SK-N-SH (cell line): ENCODE results near the gene LRP10. TPM values are rescaled to one million over a fixed set of nuclear protein-coding genes. Genes with fewer than 3 reads are reported as not detected.

Experiments
- CTCF ChIA-PET: fragments of 300-600, 350-600 bp; formaldehyde crosslinking; extraction: SDS; loops from one replicate; lab custom pipeline; 2021; lab: Yijun Ruan, JAX
- POLR2A ChIA-PET: fragments of 350-600 bp; sonication (Branson Sonifier 250); formaldehyde crosslinking; extraction: SDS; loops from one replicate; lab custom pipeline; 2020; ENCODE audit warnings: antibody characterized with exemption, inconsistent platforms; lab: Yijun Ruan, JAX
- DNase-seq: peaks from one replicate; pipeline ENCODE4 v3.0.0; 2012
- H2AFZ ChIP-seq: fragments of 200-600 bp; sonication (generic); 2 replicates; pipeline ENCODE4 v1.8.1; 2016; ENCODE audit warnings: antibody characterized with exemption, mild to moderate bottlenecking, low read depth
- H3F3A ChIP-seq: fragments of 200-600 bp; sonication (generic); replicated peaks from 2 replicates; pipeline ENCODE3; 2016; ENCODE audit warnings: antibody characterized with exemption, mild to moderate bottlenecking; ENCODE audit not compliant: insufficient read depth
- H3K27ac ChIP-seq, 2 experiments: fragments of 200-500 bp in 1 of 2; fragments of 200-600 bp in 1 of 2; sonication (Bioruptor generic) in 1 of 2; sonication (generic), shearing (Covaris generic) in 1 of 2; 2 replicates each; pipeline versions ENCODE4 v1.5.1 to v1.6.1; 2014 to 2016; ENCODE audit warnings: low read depth in 2 of 2, inconsistent platforms in 1 of 2, low read length in 1 of 2, mild to moderate bottlenecking in 1 of 2, mixed read lengths in 1 of 2
- H3K27me3 ChIP-seq: fragments of 200-600 bp; sonication (generic), shearing (Covaris generic); 2 replicates; pipeline ENCODE4 v1.6.1; 2016; ENCODE audit warnings: mixed run types; ENCODE audit not compliant: insufficient read depth
- H3K36me3 ChIP-seq, 2 experiments: fragments of 200-500 bp in 1 of 2; fragments of 200-600 bp in 1 of 2; sonication (Bioruptor generic) in 1 of 2; sonication (generic) in 1 of 2; replicated peaks in 1 of 2; 2 replicates each; pipeline versions ENCODE3 to v1.5.1; 2014 to 2016; ENCODE audit warnings: low read length in 1 of 2, mild to moderate bottlenecking in 1 of 2; ENCODE audit not compliant: insufficient read depth in 2 of 2, control insufficient read depth in 1 of 2
- H3K4me1 ChIP-seq, 2 experiments: fragments of 200-500 bp in 1 of 2; fragments of 200-600 bp in 1 of 2; sonication (Bioruptor generic) in 1 of 2; sonication (generic), shearing (Covaris generic) in 1 of 2; 2 replicates each; pipeline versions ENCODE4 v1.5.1 to v1.6.1; 2014 to 2016; ENCODE audit warnings: low read depth in 1 of 2, low read length in 1 of 2, mixed run types in 1 of 2; ENCODE audit not compliant: insufficient read depth in 2 of 2, control insufficient read depth in 1 of 2
- H3K4me2 ChIP-seq: fragments of 200-600 bp; sonication (generic), shearing (Covaris generic); 2 replicates; pipeline ENCODE4 v1.6.1; 2017; ENCODE audit warnings: mixed run types
- H3K4me3 ChIP-seq, 2 experiments: fragments of 200-500 bp in 1 of 2; fragments of 200-600 bp in 1 of 2; sonication (Bioruptor generic) in 1 of 2; sonication (generic), shearing (Covaris generic) in 1 of 2; 2 replicates each; pipeline versions ENCODE4 v1.5.1 to v1.8.1; 2014 to 2016; ENCODE audit warnings: low read depth in 2 of 2, inconsistent platforms in 1 of 2, low read length in 1 of 2, mild to moderate bottlenecking in 1 of 2, mixed read lengths in 1 of 2, moderate library complexity in 1 of 2
- H3K79me2 ChIP-seq: fragments of 200-600 bp; sonication (generic); 2 replicates; pipeline ENCODE4 v1.8.1; 2017; ENCODE audit warnings: mild to moderate bottlenecking; ENCODE audit not compliant: insufficient read depth
- H3K9ac ChIP-seq: fragments of 200-600 bp; sonication (generic); 2 replicates; pipeline ENCODE4 v1.6.1; 2017; ENCODE audit warnings: mixed run types
- H3K9me2 ChIP-seq: fragments of 200-600 bp; sonication (generic); 2 replicates; pipeline ENCODE4 v1.6.1; 2017; ENCODE audit warnings: mixed run types
- H3K9me3 ChIP-seq: fragments of 200-600 bp; sonication (generic); 2 replicates; pipeline ENCODE4 v1.6.1; 2017; ENCODE audit warnings: mixed run types, mild to moderate bottlenecking, moderate library complexity
- H4K20me1 ChIP-seq: fragments of 200-600 bp; sonication (generic); 2 replicates; pipeline ENCODE4 v1.6.1; 2017; ENCODE audit warnings: mild to moderate bottlenecking, mixed run types; ENCODE audit not compliant: insufficient read depth
- EP300 ChIP-seq, 2 experiments: IDR thresholded peaks; 2 replicates each; pipeline versions ENCODE4 v1.4.0 to v1.6.1; 2012; ENCODE audit warnings: borderline replicate concordance in 1 of 2, low read depth in 1 of 2, low read length in 1 of 2
- EZH2phosphoT487 ChIP-seq: fragments of 200-600 bp; sonication (generic); IDR thresholded peaks from 2 replicates; pipeline ENCODE4 v1.6.1; 2017; ENCODE audit warnings: low read depth, mixed run types, mild to moderate bottlenecking, antibody characterized with exemption, moderate library complexity, borderline replicate concordance
- FOXM1 ChIP-seq: IDR thresholded peaks from 2 replicates; pipeline ENCODE4 v1.4.0; 2012; ENCODE audit warnings: low read depth, mild to moderate bottlenecking
- GABPA ChIP-seq: IDR thresholded peaks from 2 replicates; pipeline ENCODE4 v1.4.0; 2012; ENCODE audit warnings: low read depth, mild to moderate bottlenecking
- IRF3 ChIP-seq: fragments of 150-350 bp; IDR thresholded peaks from 2 replicates; pipeline ENCODE4 v1.6.1; 2016; ENCODE audit warnings: mild to moderate bottlenecking, low read depth, low read length
- JUND ChIP-seq: IDR thresholded peaks from 2 replicates; pipeline ENCODE4 v1.4.0; 2012
- MAX ChIP-seq: IDR thresholded peaks from 2 replicates; pipeline ENCODE4 v1.4.0; 2012; ENCODE audit warnings: low read depth
- NFIC ChIP-seq: IDR thresholded peaks from 2 replicates; pipeline ENCODE4 v1.4.0; 2012; ENCODE audit warnings: borderline replicate concordance
- NRF1 ChIP-seq: IDR thresholded peaks from 2 replicates; pipeline ENCODE4 v1.6.1; 2012; ENCODE audit warnings: low read depth, mild to moderate bottlenecking, low read length
- PBX3 ChIP-seq: IDR thresholded peaks from 2 replicates; pipeline ENCODE4; 2012
- RAD21 ChIP-seq: IDR thresholded peaks from 2 replicates; pipeline ENCODE4 v1.6.1; 2012; ENCODE audit warnings: mild to moderate bottlenecking, low read length
- RFX5 ChIP-seq: IDR thresholded peaks from 2 replicates; pipeline ENCODE4 v1.6.1; 2012; ENCODE audit warnings: mild to moderate bottlenecking, improper control_type of control experiment, low read length
- SIN3A ChIP-seq: IDR thresholded peaks from 2 replicates; pipeline ENCODE4 v1.6.1; 2012; ENCODE audit warnings: low read depth, mild to moderate bottlenecking, low read length, moderate library complexity, borderline replicate concordance
- SMC3 ChIP-seq: IDR thresholded peaks from 2 replicates; pipeline ENCODE4 v1.6.1; 2012; ENCODE audit warnings: low read depth, low read length, improper control_type of control experiment
- TEAD4 ChIP-seq: IDR thresholded peaks from 2 replicates; pipeline ENCODE4 v1.4.0; 2012; ENCODE audit warnings: mild to moderate bottlenecking, borderline replicate concordance; ENCODE audit not compliant: insufficient read depth
- USF1 ChIP-seq: IDR thresholded peaks from 2 replicates; pipeline ENCODE4 v1.4.0; 2012; ENCODE audit warnings: low read depth, borderline replicate concordance
- WGBS: methylation state at CpG from one replicate; pipeline ENCODE4 v1.1.6; 2017; ENCODE audit warnings: low lambda C conversion rate; 5-methylcytosine and 5-hydroxymethylcytosine counted together
- polyA plus RNA-seq, 3 experiments: library from polyadenylated mRNA; depleted of rRNA; stranded (reverse); fragments of >200 nt; gene quantifications; 2 replicates each; pipeline ENCODE4 v1.2.3, GENCODE V29; 2012

Gene LRP10
- polyA plus RNA-seq, 1 of the 3 experiments (the other 2 are of a cell fraction): 117 TPM

- POLR2A ChIA-PET: no interaction called here
- Histone ChIP-seq H3K4me3 (no peak overlapping the region), H3K79me2 (peaks cover 30% of the 10 kb centered on the region), H3K9ac (no peak overlapping the region), H4K20me1 (no peaks in the 10 kb centered on the region), H3K4me2 (no peak overlapping the region), H3K9me2 (no peaks in the 10 kb centered on the region), H2AFZ (no peak overlapping the region), H3K36me3 (peaks cover 43 to 44% of the 10 kb centered on the region in 2 experiments), H3F3A (peaks cover 19% of the 10 kb centered on the region), H3K27me3 (no peaks in the 10 kb centered on the region), H3K4me1 (peaks cover 0 to 9% of the 10 kb centered on the region in 2 experiments; a peak in 2 of 4 replicates), H3K9me3 (no peaks in the 10 kb centered on the region), H3K27ac (no peak overlapping the region)
- TF ChIP-seq MAX: no peak
- TF ChIP-seq RAD21: no peak
- TF ChIP-seq SIN3A: no peak
- no peak for TF ChIP-seq GABPA
- TF ChIP-seq EP300 (IDR thresholded peaks at IDR 0.05; ENCODE audit: borderline replicate concordance in 1 of 2, low read depth in 1 of 2, low read length in 1 of 2): no peak
- DNase-seq: no peak
- 92% methylated on average over 5 of the region's 6 CpGs for WGBS
- CTCF ChIA-PET: interaction anchor here (0.7 to 6.8 kb wide), 6 partner anchors 9 to 137 kb away, joined by 3 to 34 read pairs (median 5); partner anchors contain the start of gene PRMT5
Measured at GRCh38 chr14:22920697-22921096, 49.2 kb downstream of the LRP10 start.

- Histone ChIP-seq H3K79me2 (peaks cover 24% of the 10 kb centered on the region), H2AFZ (no peak overlapping the region), H3F3A (peaks cover 14% of the 10 kb centered on the region), H3K4me2 (no peak overlapping the region), H3K9me3 (no peaks in the 10 kb centered on the region), H4K20me1 (no peaks in the 10 kb centered on the region), H3K4me3 (no peak overlapping the region), H3K4me1 (peaks cover 1 to 9% of the 10 kb centered on the region in 2 experiments; a peak in 2 of 4 replicates), H3K27me3 (no peaks in the 10 kb centered on the region), H3K27ac (peak overlapping the region in 1 of 2 experiments; percentile 32; a peak in 1 of 4 replicates), H3K36me3 (peaks cover 44 to 53% of the 10 kb centered on the region in 2 experiments), H3K9me2 (no peaks in the 10 kb centered on the region), H3K9ac (no peak overlapping the region)
- ChIA-PET CTCF (interaction anchor here (1.2 kb wide), 1 partner anchor 22 kb away, joined by 3 read pairs; no protein-coding TSS in a partner anchor), POLR2A (no interaction called here)
- DNase-seq: no peak
- 93% methylated on average over 2 of the region's 2 CpGs for WGBS
- TF ChIP-seq RFX5 (no peak), GABPA (no peak), SMC3 (no peak), TEAD4 (no peak), PBX3 (no peak), NRF1 (no peak)
Measured at GRCh38 chr14:22922294-22922693, 50.8 kb downstream of the LRP10 start.

- no peak overlapping the region for H3K4me2 ChIP-seq
- no peak overlapping the region for H3K27ac ChIP-seq
- no peak overlapping the region for H3K4me3 ChIP-seq
- H3K9me2 ChIP-seq: no peaks in the 10 kb centered on the region
- H4K20me1 ChIP-seq: no peaks in the 10 kb centered on the region
- H3K36me3 ChIP-seq: peaks cover 42 to 53% of the 10 kb centered on the region in 2 experiments
- no peaks in the 10 kb centered on the region for H3K9me3 ChIP-seq
- ChIA-PET CTCF (interaction anchor here (1.2 kb wide), 1 partner anchor 18 kb away, joined by 3 read pairs; no protein-coding TSS in a partner anchor), POLR2A (no interaction called here)
- peaks cover 14% of the 10 kb centered on the region for H3F3A ChIP-seq
- no peaks in the 10 kb centered on the region for H3K27me3 ChIP-seq
- peaks cover 24% of the 10 kb centered on the region for H3K79me2 ChIP-seq
- H3K9ac ChIP-seq: no peak overlapping the region
- peaks cover 12 to 13% of the 10 kb centered on the region in 2 experiments; a peak in 2 of 4 replicates for H3K4me1 ChIP-seq
- 95% methylated on average over 5 of the region's 5 CpGs for WGBS
- DNase-seq: no peak
- no peak overlapping the region for H2AFZ ChIP-seq
- no peak for TF ChIP-seq PBX3
- no peak for TF ChIP-seq RFX5
- no peak for TF ChIP-seq IRF3
- no peak for TF ChIP-seq SMC3
- TF ChIP-seq FOXM1: no peak
- TF ChIP-seq JUND: no peak
- TF ChIP-seq NFIC: no peak
- TF ChIP-seq SIN3A: no peak
- no peak for TF ChIP-seq USF1
- no peak for TF ChIP-seq EP300 (IDR thresholded peaks at IDR 0.05; ENCODE audit: borderline replicate concordance in 1 of 2, low read depth in 1 of 2, low read length in 1 of 2)
- TF ChIP-seq EZH2phosphoT487: no peak
Measured at GRCh38 chr14:22923746-22924145, 52.2 kb downstream of the LRP10 start.
